ENCODE data around the gene SCLY. TPM values are rescaled to one million over a fixed set of nuclear protein-coding genes. Genes with fewer than 3 reads are reported as not detected.

The SCLY gene
- total and polyA plus RNA-seq, 2 of the 8 experiments (the other 6 are each of a cell fraction or from before 2014, with no cell fraction given), result 79.0 to 79.5 TPM

- H2BK120ac ChIP-seq (replicated peaks; ENCODE audit: low read depth, low read length), result no peak overlapping the region
- no peak overlapping the region for H3K27ac ChIP-seq (ENCODE audit: low read depth, low read length)
- no peak overlapping the region for H3K4me2 ChIP-seq (ENCODE audit: insufficient read depth in 1 of 2, low read depth in 2 of 2, low read length in 2 of 2)
- H3K27me3 ChIP-seq (replicated peaks in 1 of 4; ENCODE audit: control insufficient read depth in 3 of 4, extremely low read depth in 1 of 4, insufficient read depth in 3 of 4, low read length in 3 of 4), result no peaks in the 10 kb centered on the region
- peaks cover 0 to 2% of the 10 kb centered on the region in 2 experiments for H4K20me1 ChIP-seq (replicated peaks in 1 of 2; ENCODE audit: control insufficient read depth in 1 of 2, insufficient read depth in 2 of 2, low read length in 2 of 2)
- H4K8ac ChIP-seq (ENCODE audit: extremely low read depth, insufficient read depth, low read length), result no peak overlapping the region
- H3K23ac ChIP-seq (ENCODE audit: insufficient read length), result no peak overlapping the region
- H2AFZ ChIP-seq (ENCODE audit: low read length), result no peak overlapping the region
- no peak overlapping the region for H3K56ac ChIP-seq (replicated peaks; ENCODE audit: insufficient read length, low read depth, low read length)
- no peak overlapping the region for H2BK20ac ChIP-seq (ENCODE audit: low read length)
- DNase-seq (ENCODE audit: low read depth in 1 of 2, low spot score in 2 of 2), result no peak
- no peak overlapping the region for H4K91ac ChIP-seq (replicated peaks; ENCODE audit: insufficient read length, low read length)
- no peaks in the 10 kb centered on the region; the same call in 1 of the 2 replicates for H3K23me2 ChIP-seq (ENCODE audit: low read depth, low read length)
- no peak overlapping the region for H3K14ac ChIP-seq (ENCODE audit: insufficient read length)
- no peak overlapping the region for H3K4me3 ChIP-seq (ENCODE audit: extremely low read depth in 1 of 4, insufficient read depth in 2 of 4, low read depth in 3 of 4, low read length in 4 of 4)
- no peak for TF ChIP-seq RAD21 (IDR thresholded peaks at IDR 0.05 in 1 of 2, conservative IDR thresholded peaks at IDR 0.05 in 1 of 2; ENCODE audit: low read depth in 2 of 2, low read length in 2 of 2)
- no peak for TF ChIP-seq RXRA (IDR thresholded peaks at IDR 0.05; ENCODE audit: insufficient read depth, low read depth, low read length)
- no peak for TF ChIP-seq SAP30 (IDR thresholded peaks at IDR 0.05; ENCODE audit: insufficient read depth, insufficient replicate concordance, low read length)
- no peak for TF ChIP-seq CHD2 (IDR thresholded peaks at IDR 0.05; ENCODE audit: low read length)
- no peak for TF ChIP-seq CEBPB (IDR thresholded peaks at IDR 0.05; ENCODE audit: low read depth, low read length)
- no peak for TF ChIP-seq KDM5A (IDR thresholded peaks at IDR 0.05; ENCODE audit: low read length)
- no peak for TF ChIP-seq RNF2 (IDR thresholded peaks at IDR 0.05; ENCODE audit: borderline replicate concordance, low read depth, low read length, missing control alignments, poor library complexity, severe bottlenecking)
- no peak for TF ChIP-seq JUN (IDR thresholded peaks at IDR 0.05; ENCODE audit: low read depth, low read length)
- TF ChIP-seq MAX (IDR thresholded peaks at IDR 0.05), result no peak
- no peak for TF ChIP-seq TAF7 (optimal IDR thresholded peaks at IDR 0.05; ENCODE audit: borderline replicate concordance, low read depth, low read length)
- TF ChIP-seq SRF (IDR thresholded peaks at IDR 0.05; ENCODE audit: low read depth, low read length), result no peak
- TF ChIP-seq NRF1 (IDR thresholded peaks at IDR 0.05; ENCODE audit: low read depth, low read length), result no peak
- H2BK12ac ChIP-seq (ENCODE audit: low read depth, low read length), result no peak overlapping the region
- no peak overlapping the region for H2BK5ac ChIP-seq (ENCODE audit: low read depth, low read length)
- no peak overlapping the region for H3K4ac ChIP-seq (replicated peaks; ENCODE audit: insufficient read length, low read depth, low read length)
- no peaks in the 10 kb centered on the region for H3K79me2 ChIP-seq (ENCODE audit: control insufficient read depth in 1 of 2, insufficient read depth in 2 of 2, low read length in 2 of 2)
- 86% methylated on average over 7 of the region's 7 CpGs; no CpG with 5 or more reads in 1 of the 2 experiments for WGBS, 2 experiments (ENCODE audit: extremely low coverage in 1 of 2, insufficient coverage in 1 of 2, insufficient read length in 1 of 2, insufficient replicate concordance in 2 of 2, low coverage in 1 of 2, low lambda C conversion rate in 2 of 2, missing lambda C conversion rate in 1 of 2)
- FAIRE-seq, result no peak
- no peaks in the 10 kb centered on the region; a peak in 2 of 8 replicates for H3K36me3 ChIP-seq (ENCODE audit: control insufficient read depth in 2 of 4, insufficient read depth in 4 of 4, low read length in 3 of 4)
- peaks cover 5% of the 10 kb centered on the region for H3K79me1 ChIP-seq (ENCODE audit: low read depth, low read length)
- H3K9me3 ChIP-seq (ENCODE audit: insufficient read depth in 2 of 2, low read depth in 1 of 2, low read length in 1 of 2), result no peaks in the 10 kb centered on the region
- POLR2A ChIA-PET (ENCODE audit: partially characterized antibody), result no interaction called here
- no peak overlapping the region for H3K9ac ChIP-seq (replicated peaks in 1 of 4; ENCODE audit: extremely low read depth in 1 of 4, low read depth in 3 of 4, low read length in 3 of 4)
- H2BK15ac ChIP-seq (ENCODE audit: low read length), result no peak overlapping the region
- no peak overlapping the region for H4K5ac ChIP-seq (ENCODE audit: insufficient read length, low read depth, low read length)
- CTCF ChIA-PET (ENCODE audit: partially characterized antibody), result interaction anchor here (0.5 to 1.5 kb wide), 2 partner anchors 12 to 20 kb away, joined by 4 read pairs; no protein-coding TSS in a partner anchor
- no peaks in the 10 kb centered on the region for H3K4me1 ChIP-seq (replicated peaks in 1 of 4; ENCODE audit: control insufficient read depth in 3 of 4, insufficient read depth in 4 of 4, low read length in 3 of 4)
- no peak overlapping the region for H2AK5ac ChIP-seq (ENCODE audit: low read depth, low read length)
- no peak overlapping the region for H3K18ac ChIP-seq (ENCODE audit: extremely low read depth, low read length)
Observed at GRCh38 chr2:238013806-238014205, 47.0 kb upstream of the SCLY start.
